Lower leg skin (tissue), 3 donors: ENCODE measurements around the gene SPPL3.

Source experiments
- POLR2A ChIP-seq, 2 donors: fragments of 450-650 bp; IDR thresholded peaks; one replicate each; pipeline ENCODE4 v1.6.1; 2016 to 2017; ENCODE audit warnings: antibody characterized with exemption in 2 of 2, mild to moderate bottlenecking in 1 of 2, moderate library complexity in 1 of 2
- TF ChIP-seq, protein P1 (sequence below), 3 donors: fragments of 450-650 bp; IDR thresholded peaks; one replicate each; pipeline ENCODE4 v1.5.1; 2016; ENCODE audit warnings: antibody characterized with exemption in 3 of 3, mild to moderate bottlenecking in 3 of 3, moderate library complexity in 2 of 3

DNA sequence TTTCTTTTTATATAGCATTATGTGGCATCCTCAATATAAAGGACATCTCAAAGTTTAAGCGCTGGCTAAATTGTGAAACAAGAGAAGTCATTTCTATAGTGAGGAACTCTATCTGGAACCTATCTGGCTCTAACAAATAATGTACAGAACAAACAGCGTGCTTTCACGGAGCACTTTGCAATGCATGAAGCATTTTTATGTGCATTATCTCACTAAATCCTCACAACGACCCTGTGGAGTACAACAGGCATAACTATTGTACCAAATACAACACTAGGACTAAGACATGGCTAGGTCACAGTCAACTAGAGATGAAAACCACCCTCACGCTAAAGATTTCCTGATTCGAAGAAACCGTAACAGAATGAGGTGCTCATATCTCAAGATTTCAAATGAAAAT is 8.6 kb downstream of the SPPL3 start:
- TF ChIP-seq, protein P1, sequence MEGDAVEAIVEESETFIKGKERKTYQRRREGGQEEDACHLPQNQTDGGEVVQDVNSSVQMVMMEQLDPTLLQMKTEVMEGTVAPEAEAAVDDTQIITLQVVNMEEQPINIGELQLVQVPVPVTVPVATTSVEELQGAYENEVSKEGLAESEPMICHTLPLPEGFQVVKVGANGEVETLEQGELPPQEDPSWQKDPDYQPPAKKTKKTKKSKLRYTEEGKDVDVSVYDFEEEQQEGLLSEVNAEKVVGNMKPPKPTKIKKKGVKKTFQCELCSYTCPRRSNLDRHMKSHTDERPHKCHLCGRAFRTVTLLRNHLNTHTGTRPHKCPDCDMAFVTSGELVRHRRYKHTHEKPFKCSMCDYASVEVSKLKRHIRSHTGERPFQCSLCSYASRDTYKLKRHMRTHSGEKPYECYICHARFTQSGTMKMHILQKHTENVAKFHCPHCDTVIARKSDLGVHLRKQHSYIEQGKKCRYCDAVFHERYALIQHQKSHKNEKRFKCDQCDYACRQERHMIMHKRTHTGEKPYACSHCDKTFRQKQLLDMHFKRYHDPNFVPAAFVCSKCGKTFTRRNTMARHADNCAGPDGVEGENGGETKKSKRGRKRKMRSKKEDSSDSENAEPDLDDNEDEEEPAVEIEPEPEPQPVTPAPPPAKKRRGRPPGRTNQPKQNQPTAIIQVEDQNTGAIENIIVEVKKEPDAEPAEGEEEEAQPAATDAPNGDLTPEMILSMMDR (IDR thresholded peaks at IDR 0.05) = no peak
- no peak for TF ChIP-seq POLR2A (IDR thresholded peaks at IDR 0.05)
